Retinal pigment epithelial cell (primary cell): ENCODE measurements around the gene NKAIN2.

Experiments used
- DNase-seq: peaks from one replicate; pipeline ENCODE4 v3.0.0-alpha.2; 2010; ENCODE audit warnings: low read depth
- H3K4me3 ChIP-seq: 2 replicates; pipeline ENCODE4 v1.5.1; 2011; ENCODE audit warnings: mild to moderate bottlenecking, low read length, control low read depth, moderate library complexity
- CTCF ChIP-seq: conservative IDR thresholded peaks from 2 replicates; pipeline ENCODE4 v1.5.1; 2011; ENCODE audit warnings: low read depth, low read length, control low read depth, inconsistent platforms

NKAIN2 gene

GRCh38 chr6:124765280-124765679 is 961.6 kb downstream of the NKAIN2 start:
- no peak overlapping the region for H3K4me3 ChIP-seq
- no peak for DNase-seq
- TF ChIP-seq CTCF: no peak

GRCh38 chr6:124768224-124768623 is 964.6 kb downstream of the NKAIN2 start:
- DNase-seq: no peak
- TF ChIP-seq CTCF: no peak
- H3K4me3 ChIP-seq: no peak overlapping the region

- DNase-seq: no peak
- no peak overlapping the region for H3K4me3 ChIP-seq
- no peak for TF ChIP-seq CTCF
These were observed 966.3 kb downstream of the NKAIN2 start for GRCh38 chr6:124769811-124770544.

- no peak for DNase-seq
- H3K4me3 ChIP-seq: no peak overlapping the region
- TF ChIP-seq CTCF: no peak
These were observed 967.1 kb downstream of the NKAIN2 start for GRCh38 chr6:124770784-124771183.

- no peak for DNase-seq
These were observed 969.2 kb downstream of the NKAIN2 start for GRCh38 chr6:124772733-124773319.

GRCh38 chr6:124775121-124775520 is 971.5 kb downstream of the NKAIN2 start:
- no peak overlapping the region for H3K4me3 ChIP-seq
- TF ChIP-seq CTCF: no peak
- DNase-seq: no peak

More at GRCh38 chr6:124772733-124773319, 969.2 kb downstream of the NKAIN2 start:
- no peak overlapping the region for H3K4me3 ChIP-seq
- no peak for TF ChIP-seq CTCF

- no peak for TF ChIP-seq CTCF
- DNase-seq: no peak
- no peak overlapping the region for H3K4me3 ChIP-seq
These were observed 974.2 kb downstream of the NKAIN2 start for GRCh38 chr6:124777863-124778262.
